HepG2 (cell line): ENCODE data around the gene B3GALT5. TPM values are rescaled to one million over a fixed set of nuclear protein-coding genes. Genes with fewer than 3 reads are reported as not detected.

Source experiments
- ATAC-seq: fragments of 200-7000 bp; cut with Tn5 transposase; 3 replicates; pipeline ENCODE4 v1.9.1; 2020; ENCODE audit warnings: mild to moderate bottlenecking, moderate library complexity
- BruUV-seq: library from RNA; stranded (reverse); fragments of 400-500 nt; replicated peaks from 2 replicates; lab custom pipeline; 2021; lab: Mats Ljungman, UMichigan
- CTCF ChIA-PET: fragments of 300-600 bp; formaldehyde crosslinking; extraction: SDS; loops from one replicate; lab custom pipeline; 2021; ENCODE audit warnings: low total read pairs, inconsistent platforms, low intra/inter-chr PET ratio; lab: Yijun Ruan, JAX
- POLR2A ChIA-PET: fragments of 350-600 bp; sonication (Branson Sonifier 250); formaldehyde crosslinking; loops from one replicate; lab custom pipeline; 2020; ENCODE audit warnings: antibody characterized with exemption, inconsistent platforms; lab: Yijun Ruan, JAX
- DNase-seq: peaks from one replicate; pipeline ENCODE4 v3.0.0-alpha.2; 2015; ENCODE audit warnings: low spot score
- FAIRE-seq: peaks from 3 replicates; lab custom pipeline; 2011; peaks lifted over from hg19 to GRCh38; lab: Jason Lieb, UNC
- H2AFZ ChIP-seq: one replicate; pipeline ENCODE4 v1.6.1; 2011; ENCODE audit warnings: low read length, inconsistent platforms
- H3K27ac ChIP-seq: fragments of 300-600 bp; 3 replicates; pipeline ENCODE4 v1.8.0; 2011; ENCODE audit warnings: mixed run types, mild to moderate bottlenecking, mixed read lengths, low read length, inconsistent platforms; ENCODE audit not compliant: insufficient read depth; ENCODE audit errors: extremely low read length
- H3K27me3 ChIP-seq, 2 experiments: fragments of 200-600 bp in 1 of 2; 2 replicates in 1 of 2; 3 replicates in 1 of 2; pipeline versions ENCODE4 v1.6.0 to v1.8.0; 2011; ENCODE audit warnings: low read length in 2 of 2, mild to moderate bottlenecking in 2 of 2, moderate library complexity in 2 of 2, inconsistent platforms in 1 of 2; ENCODE audit not compliant: insufficient read depth in 2 of 2, control insufficient read depth in 1 of 2
- H3K36me3 ChIP-seq, 2 experiments: fragments of 200-600 bp in 1 of 2; replicated peaks in 1 of 2; 2 replicates in 1 of 2; 3 replicates in 1 of 2; pipeline versions ENCODE4 v1.5.1 to v1.8.0; 2011; ENCODE audit warnings: low read length in 2 of 2, inconsistent platforms in 1 of 2; ENCODE audit not compliant: insufficient read depth in 2 of 2, control insufficient read depth in 1 of 2
- H3K4me1 ChIP-seq: 2 replicates; pipeline ENCODE4 v1.5.1; 2012; ENCODE audit warnings: low read length, inconsistent platforms; ENCODE audit not compliant: insufficient read depth
- H3K4me2 ChIP-seq: 2 replicates; pipeline ENCODE4 v1.6.0; 2011; ENCODE audit warnings: low read depth, low read length, inconsistent platforms
- H3K4me3 ChIP-seq, 3 experiments: fragments of 200-600 bp in 1 of 3; sonication (generic), shearing (Covaris generic) in 1 of 3; replicated peaks in 1 of 3; 2 replicates each; pipeline ENCODE4 v1.5.1; 2011 to 2016; ENCODE audit warnings: low read length in 3 of 3, inconsistent platforms in 2 of 3, low read depth in 2 of 3, mild to moderate bottlenecking in 2 of 3, control low read depth in 1 of 3, mixed read lengths in 1 of 3; ENCODE audit not compliant: insufficient read depth in 1 of 3
- H3K79me2 ChIP-seq: one replicate; pipeline ENCODE4 v1.6.1; 2011; ENCODE audit warnings: low read length, inconsistent platforms; ENCODE audit not compliant: insufficient read depth
- H3K9ac ChIP-seq: 2 replicates; pipeline ENCODE4 v1.6.0; 2011; ENCODE audit warnings: mild to moderate bottlenecking, low read depth, low read length, inconsistent platforms; ENCODE audit not compliant: insufficient read depth
- H3K9me3 ChIP-seq: 2 replicates; pipeline ENCODE4 v1.5.1; 2012; ENCODE audit warnings: mild to moderate bottlenecking, low read length
- H4K20me1 ChIP-seq: 2 replicates; pipeline ENCODE4 v1.6.0; 2011; ENCODE audit warnings: inconsistent platforms, mild to moderate bottlenecking, low read length, moderate library complexity; ENCODE audit not compliant: insufficient read depth
- AFF4 ChIP-seq: sonication (generic); formaldehyde crosslinking; IDR thresholded peaks from 2 replicates; pipeline ENCODE4 v1.4.0; 2020; ENCODE audit warnings: missing genetic modification reagents
- CENPX ChIP-seq: sonication (generic); formaldehyde crosslinking; IDR thresholded peaks from 2 replicates; pipeline ENCODE4 v1.9.0; 2021; ENCODE audit warnings: mild to moderate bottlenecking, missing genetic modification reagents, moderate library complexity
- DMTF1 ChIP-seq: sonication (generic); formaldehyde crosslinking; IDR thresholded peaks from 2 replicates; pipeline ENCODE4 v1.4.0; 2020; ENCODE audit warnings: mild to moderate bottlenecking, missing genetic modification reagents
- E2F5 ChIP-seq: sonication (generic); formaldehyde crosslinking; conservative IDR thresholded peaks from 2 replicates; pipeline ENCODE4 v1.4.0; 2020; ENCODE audit warnings: missing genetic modification reagents
- GTF2F1 ChIP-seq: fragments of 150-350 bp; IDR thresholded peaks from 2 replicates; pipeline ENCODE4 v1.6.1; 2014; ENCODE audit warnings: low read length
- KLF12 ChIP-seq: sonication (generic); formaldehyde crosslinking; IDR thresholded peaks from 2 replicates; pipeline ENCODE4 v1.4.0; 2020; ENCODE audit warnings: missing genetic modification reagents, borderline replicate concordance
- LCORL ChIP-seq, 2 experiments: fragments of 450-650 bp in 1 of 2; sonication (generic) in 1 of 2; formaldehyde crosslinking in 1 of 2; IDR thresholded peaks; 2 replicates each; pipeline versions ENCODE4 v1.5.0 to v1.6.1; 2017 to 2020; ENCODE audit warnings: antibody characterized with exemption in 1 of 2, missing genetic modification reagents in 1 of 2
- MBNL3 ChIP-seq: fragments of 250-450 bp; sonication (Bioruptor Pico); conservative IDR thresholded peaks from 2 replicates; pipeline ENCODE4 v1.8.0; 2022; ENCODE audit warnings: mild to moderate bottlenecking, inconsistent platforms
- NFATC3 ChIP-seq: sonication (generic); formaldehyde crosslinking; IDR thresholded peaks from 2 replicates; pipeline ENCODE4 v1.5.1; 2020; ENCODE audit warnings: mild to moderate bottlenecking, missing genetic modification reagents
- TAF15 ChIP-seq: fragments of 200-400 bp; formaldehyde crosslinking; IDR thresholded peaks from one replicate; pipeline ENCODE4 v1.6.1; 2018; ENCODE audit warnings: mild to moderate bottlenecking, low read depth, low read length; ENCODE audit not compliant: poor library complexity, severe bottlenecking
- TFDP1 ChIP-seq: IDR thresholded peaks from 2 replicates; pipeline ENCODE4 v1.6.1; 2016; ENCODE audit warnings: missing compliant biosample characterization, missing genetic modification reagents, borderline replicate concordance
- ZBTB10 ChIP-seq: sonication (generic); formaldehyde crosslinking; IDR thresholded peaks from 2 replicates; pipeline ENCODE4 v1.4.0; 2020; ENCODE audit warnings: missing genetic modification reagents, borderline replicate concordance
- ZNF709 ChIP-seq: sonication (generic); formaldehyde crosslinking; IDR thresholded peaks from 2 replicates; pipeline ENCODE4 v1.5.0; 2020; ENCODE audit warnings: mild to moderate bottlenecking, missing genetic modification reagents
- ZSCAN12 ChIP-seq: sonication (generic); formaldehyde crosslinking; IDR thresholded peaks from 2 replicates; pipeline ENCODE4 v1.9.0; 2021; ENCODE audit warnings: mild to moderate bottlenecking, missing genetic modification reagents
- WGBS: methylation state at CpG from one replicate; pipeline ENCODE4 v1.1.6; 2017; ENCODE audit warnings: low lambda C conversion rate; 5-methylcytosine and 5-hydroxymethylcytosine counted together
- in situ Hi-C: cut with HindIII; loops from 2 replicates; pipeline ENCODE4 v1.10.0; 2017; ENCODE audit warnings: low pct_unique_long_range_greater_than_20kb; ENCODE audit not compliant: extremely low pct_ligation_motif_present
- intact Hi-C: fragments of 100-400 bp; cut with micrococcal nuclease; formaldehyde crosslinking; loops from one replicate; pipeline ENCODE4 v1.10.0; 2022; ENCODE audit not compliant: unreplicated experiment
- polyA plus RNA-seq, 8 experiments: library from polyadenylated mRNA; depleted of rRNA in 3 of 8; stranded (reverse) in 7 of 8; unstranded in 1 of 8; fragments of >200 nt; fragmentation: Illumina TruSeq in 4 of 8; extraction: Trizol in 4 of 8; gene quantifications; 2 replicates each; pipeline versions ENCODE4 v1.2.1 to v1.2.3, GENCODE V29; 2011 to 2016; ENCODE audit warnings: low read depth in 4 of 8, missing spikeins in 1 of 8, mixed read lengths in 1 of 8; ENCODE audit not compliant: insufficient read depth in 1 of 8
- total RNA-seq, 5 experiments: library from RNA; depleted of rRNA; stranded (reverse); fragments of >200 nt; fragmentation: Illumina TruSeq; extraction: Trizol; gene quantifications; 2 replicates each; pipeline ENCODE4 v1.2.3, GENCODE V29; 2016; ENCODE audit warnings: low read depth in 1 of 5

Gene B3GALT5
- total and polyA plus RNA-seq, 2 of the 13 experiments (the other 11 are each of a cell fraction or from before 2014, with no cell fraction given) = 0.02 to 0.03 TPM

- FAIRE-seq = no peak
- ATAC-seq = no peak
- WGBS = 35% methylated on average over 5 of the region's 5 CpGs
- DNase-seq = no peak
- no peaks in the 10 kb centered on the region for H3K9me3 ChIP-seq
- intact Hi-C loops (no loop called here), in situ Hi-C loops (no loop called here)
- no peak overlapping the region for H2AFZ ChIP-seq
- CTCF ChIA-PET = no interaction called here
- no peak overlapping the region for H3K4me3 ChIP-seq
- no peak overlapping the region for H3K27ac ChIP-seq
- no TSS peak for BruUV-seq
- H3K36me3 ChIP-seq = no peaks in the 10 kb centered on the region
- no peak overlapping the region for H3K4me2 ChIP-seq
- POLR2A ChIA-PET = no interaction called here
- H3K4me1 ChIP-seq = no peaks in the 10 kb centered on the region
- no peak overlapping the region for H3K9ac ChIP-seq
- no peaks in the 10 kb centered on the region for H4K20me1 ChIP-seq
- no peaks in the 10 kb centered on the region for H3K79me2 ChIP-seq
- H3K27me3 ChIP-seq = no peaks in the 10 kb centered on the region
- TF ChIP-seq KLF12 (CRISPR knock-in tag) (no peak), NFATC3 (CRISPR knock-in tag) (no peak), CENPX (CRISPR knock-in tag) (no peak), ZBTB10 (no peak), MBNL3 (no peak), GTF2F1 (no peak), DMTF1 (no peak), E2F5 (CRISPR knock-in tag) (no peak), ZNF709 (no peak), LCORL (IDR thresholded peaks at IDR 0.05) (no peak), LCORL (CRISPR knock-in tag; IDR thresholded peaks at IDR 0.05) (no peak), ZSCAN12 (CRISPR knock-in tag) (no peak), TAF15 (no peak), AFF4 (CRISPR knock-in tag) (no peak), TFDP1 (CRISPR knock-in tag) (no peak)
Measured at GRCh38 chr21:39685991-39686390, 73.3 kb downstream of the B3GALT5 start.
